ENCODE data around the gene EFHC2.

EFHC2 gene

GRCh38 chrX:44344687-44345086, 1.2 kb upstream of the EFHC2 start:
- Histone ChIP-seq H3K27me3 (replicated peaks in 2 of 5; ENCODE audit: control insufficient read depth in 4 of 5, insufficient read depth in 5 of 5, low read length in 4 of 5) (peaks cover 0 to 6% (median 0%) of the 10 kb centered on the region in 5 experiments), H3K9me3 (ENCODE audit: control extremely low read depth in 1 of 5, control insufficient read depth in 4 of 5, insufficient read depth in 2 of 5, low read depth in 1 of 5, low read length in 4 of 5) (no peaks in the 10 kb centered on the region), H3K4me3 (ENCODE audit: control insufficient read depth in 1 of 7, extremely low read depth in 1 of 7, insufficient read depth in 4 of 7, low read depth in 2 of 7, low read length in 6 of 7) (peak overlapping the region in 5 of 7 experiments; percentile 47 to 83 (median 66)), H3K4me1 (ENCODE audit: control extremely low read depth in 1 of 4, control insufficient read depth in 4 of 4, insufficient read depth in 4 of 4, low read length in 3 of 4) (peaks cover 11 to 49% (median 31%) of the 10 kb centered on the region in 4 experiments), H3K36me3 (ENCODE audit: control insufficient read depth in 4 of 4, insufficient read depth in 4 of 4, low read length in 3 of 4) (no peaks in the 10 kb centered on the region), H3K27ac (ENCODE audit: insufficient read depth in 1 of 2, low read depth in 1 of 2, low read length in 2 of 2, poor library complexity in 1 of 2, severe bottlenecking in 2 of 2) (peak overlapping the region; percentile 96 to 98)
- WGBS (ENCODE audit: insufficient coverage) = 3% methylated on average over 6 of the region's 7 CpGs
- POLR2A ChIA-PET = interaction anchor here (1.1 kb wide), 1 partner anchor 31 kb away, joined by 7 read pairs; no protein-coding TSS in a partner anchor
- CTCF ChIA-PET = no interaction called here
- DNase-seq = peak; percentile 82 to 97 (median 95)

GRCh38 chrX:44344194-44344593, 722 bp upstream of the EFHC2 start:
- 5% methylated on average over 16 of the region's 16 CpGs for WGBS (ENCODE audit: insufficient coverage)
- peak overlapping the region; percentile 96 to 98 for H3K27ac ChIP-seq (ENCODE audit: insufficient read depth in 1 of 2, low read depth in 1 of 2, low read length in 2 of 2, poor library complexity in 1 of 2, severe bottlenecking in 2 of 2)
- peak; percentile 60 to 81 (median 78) for DNase-seq

GRCh38 chrX:44342866-44343265, 606 bp downstream of the EFHC2 start:
- CTCF ChIA-PET = no interaction called here

More at GRCh38 chrX:44344194-44344593, 722 bp upstream of the EFHC2 start:
- Histone ChIP-seq H3K9me3 (ENCODE audit: control extremely low read depth in 1 of 5, control insufficient read depth in 4 of 5, insufficient read depth in 2 of 5, low read depth in 1 of 5, low read length in 4 of 5) (no peaks in the 10 kb centered on the region), H3K27me3 (replicated peaks in 2 of 5; ENCODE audit: control insufficient read depth in 4 of 5, insufficient read depth in 5 of 5, low read length in 4 of 5) (peaks cover 0 to 6% (median 0%) of the 10 kb centered on the region in 5 experiments), H3K4me1 (ENCODE audit: control extremely low read depth in 1 of 4, control insufficient read depth in 4 of 4, insufficient read depth in 4 of 4, low read length in 3 of 4) (peaks cover 9 to 46% (median 29%) of the 10 kb centered on the region in 4 experiments), H3K4me3 (ENCODE audit: control insufficient read depth in 1 of 7, extremely low read depth in 1 of 7, insufficient read depth in 4 of 7, low read depth in 2 of 7, low read length in 6 of 7) (peak overlapping the region in 6 of 7 experiments; percentile 47 to 83 (median 70)), H3K36me3 (ENCODE audit: control insufficient read depth in 4 of 4, insufficient read depth in 4 of 4, low read length in 3 of 4) (no peaks in the 10 kb centered on the region)
- ChIA-PET CTCF (no interaction called here), POLR2A (interaction anchor here (1.1 kb wide), 1 partner anchor 30 kb away, joined by 7 read pairs; no protein-coding TSS in a partner anchor)

GRCh38 chrX:44338361-44338760, 5.1 kb downstream of the EFHC2 start:
- Histone ChIP-seq H3K4me3 (ENCODE audit: control insufficient read depth in 1 of 7, extremely low read depth in 1 of 7, insufficient read depth in 4 of 7, low read depth in 2 of 7, low read length in 6 of 7) (no peak overlapping the region), H3K9me3 (ENCODE audit: control extremely low read depth in 1 of 5, control insufficient read depth in 4 of 5, insufficient read depth in 2 of 5, low read depth in 1 of 5, low read length in 4 of 5) (no peaks in the 10 kb centered on the region), H3K4me1 (ENCODE audit: control extremely low read depth in 1 of 4, control insufficient read depth in 4 of 4, insufficient read depth in 4 of 4, low read length in 3 of 4) (peaks cover 0 to 29% (median 8%) of the 10 kb centered on the region in 4 experiments), H3K27me3 (replicated peaks in 2 of 5; ENCODE audit: control insufficient read depth in 4 of 5, insufficient read depth in 5 of 5, low read length in 4 of 5) (peaks cover 0 to 7% (median 0%) of the 10 kb centered on the region in 5 experiments), H3K27ac (ENCODE audit: insufficient read depth in 1 of 2, low read depth in 1 of 2, low read length in 2 of 2, poor library complexity in 1 of 2, severe bottlenecking in 2 of 2) (no peak overlapping the region), H3K36me3 (ENCODE audit: control insufficient read depth in 4 of 4, insufficient read depth in 4 of 4, low read length in 3 of 4) (no peaks in the 10 kb centered on the region)
- ChIA-PET CTCF (interaction anchor here (1.1 kb wide), 1 partner anchor 23 kb away, joined by 4 read pairs; no protein-coding TSS in a partner anchor), POLR2A (no interaction called here)
- WGBS (ENCODE audit: insufficient coverage) = 93% methylated on average over 4 of the region's 5 CpGs
- no peak for DNase-seq

More at GRCh38 chrX:44342866-44343265, 606 bp downstream of the EFHC2 start:
- peak overlapping the region in 6 of 7 experiments; percentile 57 to 91 (median 72) for H3K4me3 ChIP-seq (ENCODE audit: control insufficient read depth in 1 of 7, extremely low read depth in 1 of 7, insufficient read depth in 4 of 7, low read depth in 2 of 7, low read length in 6 of 7)
- H3K9me3 ChIP-seq (ENCODE audit: control extremely low read depth in 1 of 5, control insufficient read depth in 4 of 5, insufficient read depth in 2 of 5, low read depth in 1 of 5, low read length in 4 of 5) = no peaks in the 10 kb centered on the region
- POLR2A ChIA-PET = no interaction called here
- H3K4me1 ChIP-seq (ENCODE audit: control extremely low read depth in 1 of 4, control insufficient read depth in 4 of 4, insufficient read depth in 4 of 4, low read length in 3 of 4) = peaks cover 8 to 47% (median 29%) of the 10 kb centered on the region in 4 experiments
- peaks cover 0 to 6% (median 0%) of the 10 kb centered on the region in 5 experiments for H3K27me3 ChIP-seq (replicated peaks in 2 of 5; ENCODE audit: control insufficient read depth in 4 of 5, insufficient read depth in 5 of 5, low read length in 4 of 5)
- 70% methylated on average over 2 of the region's 3 CpGs for WGBS (ENCODE audit: insufficient coverage)
- peak overlapping the region; percentile 96 to 98 for H3K27ac ChIP-seq (ENCODE audit: insufficient read depth in 1 of 2, low read depth in 1 of 2, low read length in 2 of 2, poor library complexity in 1 of 2, severe bottlenecking in 2 of 2)
- H3K36me3 ChIP-seq (ENCODE audit: control insufficient read depth in 4 of 4, insufficient read depth in 4 of 4, low read length in 3 of 4) = no peaks in the 10 kb centered on the region
- DNase-seq = no peak

- H3K4me1 ChIP-seq (ENCODE audit: control extremely low read depth in 1 of 4, control insufficient read depth in 4 of 4, insufficient read depth in 4 of 4, low read length in 3 of 4) = peaks cover 0 to 20% (median 0%) of the 10 kb centered on the region in 4 experiments
- H3K4me3 ChIP-seq (ENCODE audit: control insufficient read depth in 1 of 7, extremely low read depth in 1 of 7, insufficient read depth in 4 of 7, low read depth in 2 of 7, low read length in 6 of 7) = no peak overlapping the region
- no peaks in the 10 kb centered on the region for H3K9me3 ChIP-seq (ENCODE audit: control extremely low read depth in 1 of 5, control insufficient read depth in 4 of 5, insufficient read depth in 2 of 5, low read depth in 1 of 5, low read length in 4 of 5)
- no peak overlapping the region for H3K27ac ChIP-seq (ENCODE audit: insufficient read depth in 1 of 2, low read depth in 1 of 2, low read length in 2 of 2, poor library complexity in 1 of 2, severe bottlenecking in 2 of 2)
- DNase-seq = no peak
- no CpG with 5 or more reads among the region's 1 CpG for WGBS (ENCODE audit: insufficient coverage)
- peaks cover 0 to 21% (median 0%) of the 10 kb centered on the region in 5 experiments for H3K27me3 ChIP-seq (replicated peaks in 2 of 5; ENCODE audit: control insufficient read depth in 4 of 5, insufficient read depth in 5 of 5, low read length in 4 of 5)
- ChIA-PET POLR2A (interaction anchor here (0.6 kb wide), 2 partner anchors 104 to 659 kb away, joined by 3 read pairs; no protein-coding TSS in a partner anchor), CTCF (no interaction called here)
- no peaks in the 10 kb centered on the region for H3K36me3 ChIP-seq (ENCODE audit: control insufficient read depth in 4 of 4, insufficient read depth in 4 of 4, low read length in 3 of 4)
These were observed 11.0 kb downstream of the EFHC2 start for GRCh38 chrX:44332437-44332836.

GRCh38 chrX:44330227-44330626, 13.2 kb downstream of the EFHC2 start:
- Histone ChIP-seq H3K36me3 (ENCODE audit: control insufficient read depth in 4 of 4, insufficient read depth in 4 of 4, low read length in 3 of 4) (no peaks in the 10 kb centered on the region), H3K9me3 (ENCODE audit: control extremely low read depth in 1 of 5, control insufficient read depth in 4 of 5, insufficient read depth in 2 of 5, low read depth in 1 of 5, low read length in 4 of 5) (no peaks in the 10 kb centered on the region), H3K27me3 (replicated peaks in 2 of 5; ENCODE audit: control insufficient read depth in 4 of 5, insufficient read depth in 5 of 5, low read length in 4 of 5) (peaks cover 0 to 21% (median 0%) of the 10 kb centered on the region in 5 experiments), H3K27ac (ENCODE audit: insufficient read depth in 1 of 2, low read depth in 1 of 2, low read length in 2 of 2, poor library complexity in 1 of 2, severe bottlenecking in 2 of 2) (no peak overlapping the region), H3K4me1 (ENCODE audit: control extremely low read depth in 1 of 4, control insufficient read depth in 4 of 4, insufficient read depth in 4 of 4, low read length in 3 of 4) (peaks cover 0 to 20% (median 0%) of the 10 kb centered on the region in 4 experiments), H3K4me3 (ENCODE audit: control insufficient read depth in 1 of 7, extremely low read depth in 1 of 7, insufficient read depth in 4 of 7, low read depth in 2 of 7, low read length in 6 of 7) (no peak overlapping the region)
- CTCF ChIA-PET = no interaction called here
- peak in 1 of 3 donors; percentile 35 for DNase-seq
- POLR2A ChIA-PET = no interaction called here
- 67% methylated on average over 1 of the region's 3 CpGs for WGBS (ENCODE audit: insufficient coverage)

GRCh38 chrX:44319550-44319949, 23.9 kb downstream of the EFHC2 start:
- Histone ChIP-seq H3K27me3 (replicated peaks in 2 of 5; ENCODE audit: control insufficient read depth in 4 of 5, insufficient read depth in 5 of 5, low read length in 4 of 5) (no peaks in the 10 kb centered on the region), H3K4me1 (ENCODE audit: control extremely low read depth in 1 of 4, control insufficient read depth in 4 of 4, insufficient read depth in 4 of 4, low read length in 3 of 4) (peaks cover 6 to 22% (median 16%) of the 10 kb centered on the region in 4 experiments), H3K36me3 (ENCODE audit: control insufficient read depth in 4 of 4, insufficient read depth in 4 of 4, low read length in 3 of 4) (peaks cover 0 to 14% (median 1%) of the 10 kb centered on the region in 4 experiments), H3K4me3 (ENCODE audit: control insufficient read depth in 1 of 7, extremely low read depth in 1 of 7, insufficient read depth in 4 of 7, low read depth in 2 of 7, low read length in 6 of 7) (no peak overlapping the region), H3K9me3 (ENCODE audit: control extremely low read depth in 1 of 5, control insufficient read depth in 4 of 5, insufficient read depth in 2 of 5, low read depth in 1 of 5, low read length in 4 of 5) (peaks cover 0 to 14% (median 0%) of the 10 kb centered on the region in 5 experiments), H3K27ac (ENCODE audit: insufficient read depth in 1 of 2, low read depth in 1 of 2, low read length in 2 of 2, poor library complexity in 1 of 2, severe bottlenecking in 2 of 2) (no peak overlapping the region)
- DNase-seq = no peak
- POLR2A ChIA-PET = no interaction called here
- WGBS (ENCODE audit: insufficient coverage) = no CpG with 5 or more reads among the region's 1 CpG
- CTCF ChIA-PET = no interaction called here

Measured in common myeloid progenitor, CD34-positive (primary cell).